Tibial artery (tissue), 4 donors: ENCODE measurements around the gene OGN.

Experiments
- DNase-seq, 2 donors: peaks; one replicate each; pipeline ENCODE4 v3.0.0-alpha.2; 2019
- H3K27ac ChIP-seq, 2 donors: fragments of 200-600 bp; sonication (generic) in 1 of 2; 1 replicate in 1 of 2; 2 replicates in 1 of 2; pipeline ENCODE4 v1.5.1; 2018 to 2019; ENCODE audit warnings: mild to moderate bottlenecking in 1 of 2
- H3K27me3 ChIP-seq, 2 donors: fragments of 200-600 bp; sonication (generic) in 1 of 2; one replicate each; pipeline versions ENCODE4 v1.5.1 to v1.6.0; 2016 to 2019
- H3K36me3 ChIP-seq, 3 donors: fragments of 200-600 bp; sonication (generic) in 2 of 3; one replicate each; pipeline ENCODE4 v1.5.1; 2016 to 2019; ENCODE audit warnings: mild to moderate bottlenecking in 2 of 3
- H3K4me1 ChIP-seq, 4 donors: fragments of 200-600 bp; sonication (generic) in 2 of 4; 1 replicate in 3 of 4; 2 replicates in 1 of 4; pipeline ENCODE4 v1.5.1; 2016 to 2019
- H3K4me3 ChIP-seq, 2 donors: fragments of 200-600 bp; sonication (generic) in 1 of 2; 1 replicate in 1 of 2; 2 replicates in 1 of 2; pipeline ENCODE4 v1.5.1; 2018 to 2019; ENCODE audit warnings: mild to moderate bottlenecking in 2 of 2
- H3K9me3 ChIP-seq, 3 donors: fragments of 200-600 bp; sonication (generic) in 1 of 3; one replicate each; pipeline ENCODE4 v1.5.1; 2016 to 2019
- intact Hi-C: fragments of 100-400 bp; cut with DNase I; formaldehyde crosslinking; loops from one replicate; pipeline ENCODE4 v1.15.0; 2023; ENCODE audit warnings: low total_unique reads
- TF ChIP-seq, protein P1 (sequence below), 2 experiments: fragments of 200-600 bp in 1 of 2; fragments of 450-650 bp in 1 of 2; IDR thresholded peaks; one replicate each; pipeline ENCODE4 v1.5.1; 2017 to 2019; ENCODE audit warnings: antibody characterized with exemption in 2 of 2, mild to moderate bottlenecking in 1 of 2, moderate library complexity in 1 of 2

Gene OGN

DNA sequence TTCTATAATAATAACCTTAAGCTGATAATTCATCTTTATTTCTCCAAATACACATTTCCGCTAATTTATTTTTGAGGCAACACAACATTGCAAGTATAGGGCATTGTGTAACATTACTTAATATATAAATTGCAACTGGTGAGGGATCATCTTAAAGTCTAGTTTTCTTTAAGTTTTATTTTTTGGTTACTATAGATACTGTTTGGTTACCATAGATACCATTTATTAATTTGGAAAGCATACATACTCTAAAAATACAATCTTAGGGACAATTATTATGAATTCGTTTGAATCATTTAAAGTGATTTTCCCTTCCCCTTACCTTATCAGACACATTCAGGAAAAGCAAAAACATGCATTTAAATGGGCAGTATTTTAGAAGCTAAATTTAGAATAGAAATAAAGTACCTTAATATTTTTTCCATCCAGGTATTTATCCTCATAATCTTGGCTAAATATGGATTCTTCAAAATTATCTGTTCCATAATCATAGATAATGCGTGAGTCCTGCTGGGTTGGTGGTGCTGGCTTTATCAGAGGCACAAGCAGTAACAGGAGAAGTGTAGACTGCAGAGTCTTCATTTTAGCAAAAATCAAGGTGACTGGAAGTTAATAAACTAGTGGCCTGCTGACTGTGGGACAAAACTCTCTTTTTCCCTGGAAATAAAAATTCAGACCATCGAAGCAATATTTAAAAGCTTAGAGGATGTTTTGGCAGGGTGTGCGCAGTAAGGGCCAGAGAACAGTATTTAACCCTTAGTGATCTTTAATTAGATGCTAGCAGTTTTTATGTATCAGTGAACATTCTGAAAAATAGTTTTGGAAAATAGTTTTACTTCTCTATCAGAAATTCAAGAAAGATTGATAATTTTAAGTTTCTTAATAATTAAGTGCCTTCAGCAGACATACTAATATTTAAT, 1.3 kb downstream of the OGN start:
- intact Hi-C loops: no loop called here
- Histone ChIP-seq H3K4me1 (peaks cover 0 to 59% (median 15%) of the 10 kb centered on the region in 4 donors), H3K27me3 (no peaks in the 10 kb centered on the region), H3K9me3 (no peaks in the 10 kb centered on the region), H3K36me3 (no peaks in the 10 kb centered on the region), H3K27ac (peak overlapping the region; percentile 57 to 76), H3K4me3 (peak overlapping the region; percentile 40 to 50)
- TF ChIP-seq, protein P1, sequence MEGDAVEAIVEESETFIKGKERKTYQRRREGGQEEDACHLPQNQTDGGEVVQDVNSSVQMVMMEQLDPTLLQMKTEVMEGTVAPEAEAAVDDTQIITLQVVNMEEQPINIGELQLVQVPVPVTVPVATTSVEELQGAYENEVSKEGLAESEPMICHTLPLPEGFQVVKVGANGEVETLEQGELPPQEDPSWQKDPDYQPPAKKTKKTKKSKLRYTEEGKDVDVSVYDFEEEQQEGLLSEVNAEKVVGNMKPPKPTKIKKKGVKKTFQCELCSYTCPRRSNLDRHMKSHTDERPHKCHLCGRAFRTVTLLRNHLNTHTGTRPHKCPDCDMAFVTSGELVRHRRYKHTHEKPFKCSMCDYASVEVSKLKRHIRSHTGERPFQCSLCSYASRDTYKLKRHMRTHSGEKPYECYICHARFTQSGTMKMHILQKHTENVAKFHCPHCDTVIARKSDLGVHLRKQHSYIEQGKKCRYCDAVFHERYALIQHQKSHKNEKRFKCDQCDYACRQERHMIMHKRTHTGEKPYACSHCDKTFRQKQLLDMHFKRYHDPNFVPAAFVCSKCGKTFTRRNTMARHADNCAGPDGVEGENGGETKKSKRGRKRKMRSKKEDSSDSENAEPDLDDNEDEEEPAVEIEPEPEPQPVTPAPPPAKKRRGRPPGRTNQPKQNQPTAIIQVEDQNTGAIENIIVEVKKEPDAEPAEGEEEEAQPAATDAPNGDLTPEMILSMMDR (IDR thresholded peaks at IDR 0.05): no peak
- DNase-seq: no peak

DNA sequence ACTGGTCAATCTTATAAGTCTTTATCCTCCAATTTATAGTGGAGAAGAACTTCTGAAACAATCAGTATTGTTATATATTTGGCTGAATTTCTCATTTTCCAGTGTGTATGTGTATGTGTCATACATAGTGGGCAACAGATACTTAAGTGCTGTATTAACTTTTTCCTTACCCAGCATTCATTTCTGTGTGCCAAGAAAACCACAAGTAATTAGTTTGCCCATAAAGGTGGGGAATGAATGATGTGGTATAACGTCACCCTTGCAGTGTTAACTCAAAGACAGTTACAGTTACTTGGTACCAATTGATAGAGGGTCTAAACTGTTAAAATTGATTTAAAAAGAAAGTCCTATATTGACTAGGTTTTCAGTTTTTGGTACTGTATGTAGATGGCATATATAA, 2.0 kb downstream of the OGN start:
- intact Hi-C loops: no loop called here
- Histone ChIP-seq H3K4me1 (peaks cover 0 to 52% (median 15%) of the 10 kb centered on the region in 4 donors), H3K27ac (peak overlapping the region; percentile 57 to 76), H3K27me3 (no peaks in the 10 kb centered on the region), H3K4me3 (peak overlapping the region; percentile 40 to 50), H3K9me3 (no peaks in the 10 kb centered on the region), H3K36me3 (peaks cover 0 to 5% (median 5%) of the 10 kb centered on the region in 3 donors)
- TF ChIP-seq, protein P1 (IDR thresholded peaks at IDR 0.05): no peak
- DNase-seq: no peak

DNA sequence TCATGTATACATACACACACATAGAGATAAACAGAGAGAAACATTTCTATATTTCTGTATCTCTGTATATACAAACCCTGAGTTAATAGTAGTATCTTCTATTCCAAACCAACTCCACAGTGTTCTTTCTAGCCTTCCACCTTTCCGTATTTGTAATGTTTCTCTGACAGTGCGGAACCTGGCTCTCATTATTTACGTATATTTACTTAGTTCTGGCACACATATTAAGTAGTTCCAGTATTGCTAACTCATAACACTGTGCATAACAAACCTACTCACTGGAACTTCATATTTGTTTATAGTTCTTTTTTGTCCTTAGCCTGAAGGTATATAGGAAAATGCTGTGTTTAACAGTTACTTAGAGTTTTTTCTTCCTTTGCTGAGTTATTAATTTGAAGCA, 6.5 kb downstream of the OGN start:
- H3K27ac ChIP-seq: no peak overlapping the region
- no peaks in the 10 kb centered on the region for H3K9me3 ChIP-seq
- H3K4me1 ChIP-seq: peaks cover 0 to 33% (median 0%) of the 10 kb centered on the region in 4 donors
- H3K4me3 ChIP-seq: no peak overlapping the region
- intact Hi-C loops: no loop called here
- TF ChIP-seq, protein P1 (IDR thresholded peaks at IDR 0.05): no peak
- H3K27me3 ChIP-seq: no peaks in the 10 kb centered on the region
- DNase-seq: no peak
- H3K36me3 ChIP-seq: peaks cover 0 to 10% (median 8%) of the 10 kb centered on the region in 3 donors

DNA sequence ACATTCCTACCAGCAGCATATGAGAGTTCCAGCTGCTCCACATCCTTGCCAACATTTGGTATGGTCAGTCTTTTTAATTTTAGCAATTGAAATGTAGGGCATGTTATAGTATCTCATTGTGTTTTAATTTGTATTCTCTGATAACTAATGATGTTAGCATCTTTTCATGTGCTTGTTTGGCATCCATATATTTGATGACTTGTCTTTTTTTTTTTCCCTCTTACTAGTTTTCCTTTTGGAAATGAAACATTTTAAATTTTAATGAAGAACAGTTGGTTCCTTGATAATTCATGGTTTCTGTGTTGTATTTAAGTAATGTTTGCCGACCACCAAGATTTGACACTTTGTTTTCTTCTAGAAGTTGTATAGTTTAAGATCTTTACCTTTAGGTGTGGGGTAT, 8.8 kb downstream of the OGN start:
- Histone ChIP-seq H3K4me1 (peaks cover 0 to 28% (median 0%) of the 10 kb centered on the region in 4 donors), H3K27ac (peak overlapping the region in 1 of 2 donors; percentile 56), H3K4me3 (no peak overlapping the region), H3K27me3 (no peaks in the 10 kb centered on the region), H3K9me3 (no peaks in the 10 kb centered on the region), H3K36me3 (peaks cover 0 to 15% (median 8%) of the 10 kb centered on the region in 3 donors)
- intact Hi-C loops: no loop called here
- TF ChIP-seq, protein P1 (IDR thresholded peaks at IDR 0.05): no peak
- no peak for DNase-seq

DNA sequence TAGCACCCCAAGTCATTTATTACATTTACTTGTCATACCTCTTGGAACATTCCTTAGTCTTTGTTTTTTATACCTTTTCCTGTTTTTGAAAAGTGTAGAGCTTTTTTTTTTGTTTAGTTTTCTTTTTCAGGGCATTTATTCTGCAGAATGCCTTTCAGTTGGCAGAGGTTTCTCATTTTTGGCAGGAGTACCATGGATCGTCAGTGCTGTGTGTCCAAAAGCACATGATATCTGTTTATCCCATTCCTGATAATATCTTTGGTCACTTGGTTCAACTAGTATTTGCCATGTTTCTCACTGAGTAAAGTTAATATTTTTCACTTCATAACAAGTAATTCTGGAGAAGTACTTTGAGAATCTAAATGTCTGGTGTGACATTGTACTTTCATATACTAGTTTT, 10.7 kb downstream of the OGN start:
- H3K36me3 ChIP-seq: peaks cover 0 to 15% (median 8%) of the 10 kb centered on the region in 3 donors
- intact Hi-C loops: no loop called here
- peaks cover 0 to 36% (median 0%) of the 10 kb centered on the region in 4 donors for H3K4me1 ChIP-seq
- TF ChIP-seq, protein P1 (IDR thresholded peaks at IDR 0.05): no peak
- peak overlapping the region; percentile 56 to 69 for H3K27ac ChIP-seq
- H3K9me3 ChIP-seq: no peaks in the 10 kb centered on the region
- H3K4me3 ChIP-seq: peak overlapping the region; percentile 12 to 13
- DNase-seq: peak in 1 of 2 donors; percentile 36
- no peaks in the 10 kb centered on the region for H3K27me3 ChIP-seq
